PC-3 (cell line): ENCODE data around the gene MYH7. TPM values are rescaled to one million over a fixed set of nuclear protein-coding genes. Genes with fewer than 3 reads are reported as not detected.

Experiments used
- ATAC-seq: fragments of 200-7000 bp; cut with Tn5 transposase; 2 replicates; pipeline ENCODE4 v1.9.1; 2020; ENCODE audit warnings: mild to moderate bottlenecking, moderate library complexity
- BruUV-seq: library from RNA; stranded (reverse); fragments of 400-500 nt; replicated peaks from 2 replicates; lab custom pipeline; 2021; lab: Mats Ljungman, UMichigan
- CTCF ChIA-PET: fragments of 300-600 bp; sonication (Branson Sonifier 250); formaldehyde crosslinking; loops from one replicate; lab custom pipeline; 2022; ENCODE audit warnings: antibody characterized with exemption; lab: Charles Lee
- POLR2A ChIA-PET: fragments of 300-600 bp; sonication (Branson Sonifier 250); formaldehyde crosslinking; loops from one replicate; lab custom pipeline; 2022; ENCODE audit warnings: antibody characterized with exemption; ENCODE audit not compliant: unreplicated experiment; lab: Charles Lee
- DNase-seq: peaks from one replicate; pipeline ENCODE4 v3.0.0-alpha.2; 2015
- H2AFZ ChIP-seq: fragments of 300-600 bp; sonication (generic); 2 replicates; pipeline ENCODE4 v1.6.0; 2016; ENCODE audit warnings: antibody characterized with exemption, low read length
- H3F3A ChIP-seq: fragments of 300-600 bp; sonication (generic); one replicate; pipeline ENCODE4 v1.6.0; 2017; ENCODE audit warnings: antibody characterized with exemption, low read length, control low read depth, mild to moderate bottlenecking; ENCODE audit not compliant: unreplicated experiment
- H3K27ac ChIP-seq: fragments of 300-600 bp; sonication (generic); 2 replicates; pipeline ENCODE4 v1.5.1; 2016; ENCODE audit warnings: mild to moderate bottlenecking, low read length
- H3K27me3 ChIP-seq: fragments of 300-600 bp; sonication (generic); 2 replicates; pipeline ENCODE4 v1.6.1; 2016; ENCODE audit warnings: low read length, mixed read lengths
- H3K36me3 ChIP-seq: fragments of 300-600 bp; sonication (generic); 2 replicates; pipeline ENCODE4 v1.6.1; 2016; ENCODE audit warnings: low read depth, mixed run types, low read length, mixed read lengths
- H3K4me1 ChIP-seq: fragments of 300-600 bp; sonication (generic); 2 replicates; pipeline ENCODE4 v1.5.1; 2016; ENCODE audit warnings: low read length; ENCODE audit not compliant: insufficient read depth
- H3K4me2 ChIP-seq: fragments of 300-600 bp; sonication (generic); 2 replicates; pipeline ENCODE4 v1.6.0; 2016; ENCODE audit warnings: low read length
- H3K4me3 ChIP-seq: fragments of 300-600 bp; sonication (generic); 2 replicates; pipeline ENCODE4 v1.5.1; 2016; ENCODE audit warnings: mild to moderate bottlenecking, low read length, mixed read lengths
- H3K79me2 ChIP-seq: fragments of 300-600 bp; sonication (generic); 2 replicates; pipeline ENCODE4 v1.6.1; 2017; ENCODE audit warnings: low read length, mixed read lengths
- H3K9ac ChIP-seq: fragments of 300-600 bp; sonication (generic); 2 replicates; pipeline ENCODE4 v1.6.0; 2016; ENCODE audit warnings: mild to moderate bottlenecking, low read length
- H3K9me2 ChIP-seq: fragments of 300-600 bp; sonication (generic); replicated peaks from 2 replicates; pipeline ENCODE4 v1.6.1; 2016; ENCODE audit warnings: mixed run types, low read length, mixed read lengths
- H3K9me3 ChIP-seq: fragments of 300-600 bp; sonication (generic); 2 replicates; pipeline ENCODE4 v1.6.1; 2016; ENCODE audit warnings: low read length, mixed read lengths
- H4K20me1 ChIP-seq: fragments of 300-600 bp; sonication (generic); 2 replicates; pipeline ENCODE4 v1.6.1; 2016; ENCODE audit warnings: low read length, mixed read lengths
- CTCF ChIP-seq: fragments of 300-600 bp; sonication (generic); conservative IDR thresholded peaks from 2 replicates; pipeline ENCODE4 v1.5.1; 2017; ENCODE audit warnings: antibody characterized with exemption, low read depth, mild to moderate bottlenecking, low read length
- EZH2 ChIP-seq: fragments of 300-600 bp; sonication (generic); IDR thresholded peaks from one replicate; pipeline ENCODE4 v1.6.1; 2017; ENCODE audit warnings: antibody characterized with exemption, mild to moderate bottlenecking, low read length; ENCODE audit not compliant: unreplicated experiment
- EZH2phosphoT487 ChIP-seq: fragments of 300-600 bp; sonication (generic); IDR thresholded peaks from 2 replicates; pipeline ENCODE4 v1.6.1; 2018; ENCODE audit warnings: mild to moderate bottlenecking, antibody characterized with exemption, low read length, borderline replicate concordance
- intact Hi-C: fragments of 100-400 bp; cut with micrococcal nuclease; formaldehyde crosslinking; loops from 2 replicates; pipeline ENCODE4 v1.9.0; 2023
- total RNA-seq: library from RNA; depleted of rRNA; stranded (reverse); fragments of >200 nt; gene quantifications from 2 replicates; pipeline ENCODE4 v1.2.3, GENCODE V29; 2014

MYH7 gene
- total RNA-seq, 1 experiment from 2014 or later, result not detected

- Histone ChIP-seq H3K36me3 (no peaks in the 10 kb centered on the region), H3K27me3 (peaks cover 42% of the 10 kb centered on the region), H3K9me3 (no peaks in the 10 kb centered on the region), H3K4me2 (no peak overlapping the region), H3K4me3 (no peak overlapping the region), H2AFZ (no peak overlapping the region), H3F3A (no peaks in the 10 kb centered on the region), H3K79me2 (no peaks in the 10 kb centered on the region), H3K4me1 (no peaks in the 10 kb centered on the region), H3K9ac (no peak overlapping the region), H3K27ac (no peak overlapping the region), H4K20me1 (no peaks in the 10 kb centered on the region), H3K9me2 (no peaks in the 10 kb centered on the region)
- no peak for TF ChIP-seq CTCF
- TF ChIP-seq EZH2phosphoT487, result no peak
- TF ChIP-seq EZH2, result no peak
- ChIA-PET CTCF (no interaction called here), POLR2A (no interaction called here)
- intact Hi-C loops, result no loop called here
- BruUV-seq, result no TSS peak
- ATAC-seq, result no peak
- DNase-seq, result no peak
Measured at GRCh38 chr14:23450379-23450778, 14.9 kb upstream of the MYH7 start.

- intact Hi-C loops, result no loop called here
- H3K27me3 ChIP-seq, result peaks cover 45% of the 10 kb centered on the region
- H3K4me1 ChIP-seq, result no peaks in the 10 kb centered on the region
- no peak overlapping the region for H2AFZ ChIP-seq
- H3K9ac ChIP-seq, result no peak overlapping the region
- H4K20me1 ChIP-seq, result no peaks in the 10 kb centered on the region
- no peaks in the 10 kb centered on the region for H3K9me2 ChIP-seq
- H3K4me3 ChIP-seq, result no peak overlapping the region
- H3K79me2 ChIP-seq, result no peaks in the 10 kb centered on the region
- no peak for DNase-seq
- no peak overlapping the region for H3K27ac ChIP-seq
- CTCF ChIA-PET, result no interaction called here
- POLR2A ChIA-PET, result no interaction called here
- no peak for ATAC-seq
- H3K4me2 ChIP-seq, result no peak overlapping the region
- no peaks in the 10 kb centered on the region for H3K9me3 ChIP-seq
- no peaks in the 10 kb centered on the region for H3K36me3 ChIP-seq
- no peaks in the 10 kb centered on the region for H3F3A ChIP-seq
- no TSS peak for BruUV-seq
- no peak for TF ChIP-seq EZH2
- no peak for TF ChIP-seq EZH2phosphoT487
- no peak for TF ChIP-seq CTCF
Measured at GRCh38 chr14:23449314-23449713, 13.9 kb upstream of the MYH7 start.

- H3F3A ChIP-seq, result no peaks in the 10 kb centered on the region
- DNase-seq (no peak), ATAC-seq (no peak)
- no peaks in the 10 kb centered on the region for H3K4me1 ChIP-seq
- H3K9me3 ChIP-seq, result no peaks in the 10 kb centered on the region
- intact Hi-C loops, result no loop called here
- no peaks in the 10 kb centered on the region for H4K20me1 ChIP-seq
- H3K27me3 ChIP-seq, result peaks cover 50% of the 10 kb centered on the region
- no peak for TF ChIP-seq EZH2phosphoT487
- no peak for TF ChIP-seq CTCF
- TF ChIP-seq EZH2, result no peak
- POLR2A ChIA-PET, result no interaction called here
- no peak overlapping the region for H3K9ac ChIP-seq
- no peak overlapping the region for H3K4me2 ChIP-seq
- H3K9me2 ChIP-seq, result no peaks in the 10 kb centered on the region
- CTCF ChIA-PET, result no interaction called here
- H3K27ac ChIP-seq, result no peak overlapping the region
- BruUV-seq, result no TSS peak
- no peak overlapping the region for H3K4me3 ChIP-seq
- H3K79me2 ChIP-seq, result no peaks in the 10 kb centered on the region
- H2AFZ ChIP-seq, result no peak overlapping the region
- H3K36me3 ChIP-seq, result no peaks in the 10 kb centered on the region
Measured at GRCh38 chr14:23447361-23448350, 12.2 kb upstream of the MYH7 start.
